IPS-18c (cell line): ENCODE measurements around the gene KLK1.

Experiments
- H3K4me3 ChIP-seq: 2 replicates; pipeline ENCODE4 v1.7.0; 2013; ENCODE audit warnings: low read depth, mild to moderate bottlenecking, low read length, moderate library complexity; ENCODE audit not compliant: insufficient read depth
- H3K9me3 ChIP-seq: one replicate; pipeline ENCODE4 v1.6.1; 2013; ENCODE audit warnings: mild to moderate bottlenecking, low read length, moderate library complexity; ENCODE audit not compliant: control insufficient read depth, insufficient read depth

The KLK1 gene

GRCh38 chr19:50823389-50824042 lies at the start of gene KLK1:
Gene KLK1, minus strand, starts transcription at chr19:50823787. Its CDS starts 39 bp downstream, at chr19:50823748.
- Histone ChIP-seq H3K4me3 (no peak within 1 kb of the TSS), H3K9me3 (peaks cover 3% of the 10 kb centered on the region)

DNA sequence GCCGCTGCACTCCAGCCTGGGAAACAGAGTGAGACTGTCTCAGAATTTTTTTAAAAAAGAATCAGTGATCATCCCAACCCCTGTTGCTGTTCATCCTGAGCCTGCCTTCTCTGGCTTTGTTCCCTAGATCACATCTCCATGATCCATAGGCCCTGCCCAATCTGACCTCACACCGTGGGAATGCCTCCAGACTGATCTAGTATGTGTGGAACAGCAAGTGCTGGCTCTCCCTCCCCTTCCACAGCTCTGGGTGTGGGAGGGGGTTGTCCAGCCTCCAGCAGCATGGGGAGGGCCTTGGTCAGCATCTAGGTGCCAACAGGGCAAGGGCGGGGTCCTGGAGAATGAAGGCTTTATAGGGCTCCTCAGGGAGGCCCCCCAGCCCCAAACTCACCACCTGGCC lies 49.5 kb upstream of the KLK1 start, which contains the start of gene KLK2:
KLK2 (plus strand) TSS at position 384 of the 400 bp plus-strand sequence. CDS start 35 bp downstream, outside the sequence.
- no peaks in the 10 kb centered on the region for H3K9me3 ChIP-seq
- H3K4me3 ChIP-seq = no peak within 1 kb of the TSS

GRCh38 chr19:50870417-50871089 lies 47.0 kb upstream of the KLK1 start:
- no peaks in the 10 kb centered on the region for H3K9me3 ChIP-seq
- no peak overlapping the region for H3K4me3 ChIP-seq

GRCh38 chr19:50869479-50869878 lies 45.9 kb upstream of the KLK1 start:
- no peaks in the 10 kb centered on the region for H3K9me3 ChIP-seq
- no peak overlapping the region for H3K4me3 ChIP-seq

DNA sequence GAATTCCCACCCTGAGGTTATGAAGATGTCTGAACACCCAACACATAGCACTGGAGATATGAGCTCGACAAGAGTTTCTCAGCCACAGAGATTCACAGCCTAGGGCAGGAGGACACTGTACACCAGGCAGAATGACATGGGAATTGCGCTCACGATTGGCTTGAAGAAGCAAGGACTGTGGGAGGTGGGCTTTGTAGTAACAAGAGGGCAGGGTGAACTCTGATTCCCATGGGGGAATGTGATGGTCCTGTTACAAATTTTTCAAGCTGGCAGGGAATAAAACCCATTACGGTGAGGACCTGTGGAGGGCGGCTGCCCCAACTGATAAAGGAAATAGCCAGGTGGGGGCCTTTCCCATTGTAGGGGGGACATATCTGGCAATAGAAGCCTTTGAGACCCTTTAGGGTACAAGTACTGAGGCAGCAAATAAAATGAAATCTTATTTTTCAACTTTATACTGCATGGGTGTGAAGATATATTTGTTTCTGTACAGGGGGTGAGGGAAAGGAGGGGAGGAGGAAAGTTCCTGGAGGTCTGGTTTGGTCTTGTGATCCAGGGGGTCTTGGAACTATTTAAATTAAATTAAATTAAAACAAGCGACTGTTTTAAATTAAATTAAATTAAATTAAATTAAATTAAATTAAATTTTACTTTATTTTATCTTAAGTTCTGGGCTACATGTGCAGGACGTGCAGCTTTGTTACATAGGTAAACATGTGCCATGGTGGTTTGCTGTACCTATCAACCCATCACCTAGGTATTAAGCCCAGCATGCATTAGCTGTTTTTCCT lies 38.1 kb upstream of the KLK1 start:
- Histone ChIP-seq H3K4me3 (no peak overlapping the region), H3K9me3 (peaks cover 2% of the 10 kb centered on the region)

DNA sequence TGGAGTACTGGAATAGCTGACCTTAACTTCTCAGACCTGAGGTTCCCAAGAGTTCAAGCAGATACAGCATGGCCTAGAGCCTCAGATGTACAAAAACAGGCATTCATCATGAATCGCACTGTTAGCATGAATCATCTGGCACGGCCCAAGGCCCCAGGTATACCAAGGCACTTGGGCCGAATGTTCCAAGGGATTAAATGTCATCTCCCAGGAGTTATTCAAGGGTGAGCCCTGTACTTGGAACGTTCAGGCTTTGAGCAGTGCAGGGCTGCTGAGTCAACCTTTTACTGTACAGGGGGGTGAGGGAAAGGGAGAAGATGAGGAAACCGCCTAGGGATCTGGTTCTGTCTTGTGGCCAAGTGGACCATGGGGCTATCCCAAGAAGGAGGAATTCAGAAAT lies 37.4 kb upstream of the KLK1 start:
- Histone ChIP-seq H3K9me3 (peaks cover 2% of the 10 kb centered on the region), H3K4me3 (no peak overlapping the region)

- no peak overlapping the region for H3K4me3 ChIP-seq
- peaks cover 2% of the 10 kb centered on the region for H3K9me3 ChIP-seq
Observed at GRCh38 chr19:50859849-50860248, 36.3 kb upstream of the KLK1 start.

- Histone ChIP-seq H3K4me3 (no peak overlapping the region), H3K9me3 (peaks cover 2% of the 10 kb centered on the region)
Observed at GRCh38 chr19:50858886-50859285, 35.3 kb upstream of the KLK1 start.

GRCh38 chr19:50857366-50857765 lies 33.8 kb upstream of the KLK1 start:
- H3K4me3 ChIP-seq = no peak overlapping the region
- H3K9me3 ChIP-seq = peaks cover 2% of the 10 kb centered on the region

DNA sequence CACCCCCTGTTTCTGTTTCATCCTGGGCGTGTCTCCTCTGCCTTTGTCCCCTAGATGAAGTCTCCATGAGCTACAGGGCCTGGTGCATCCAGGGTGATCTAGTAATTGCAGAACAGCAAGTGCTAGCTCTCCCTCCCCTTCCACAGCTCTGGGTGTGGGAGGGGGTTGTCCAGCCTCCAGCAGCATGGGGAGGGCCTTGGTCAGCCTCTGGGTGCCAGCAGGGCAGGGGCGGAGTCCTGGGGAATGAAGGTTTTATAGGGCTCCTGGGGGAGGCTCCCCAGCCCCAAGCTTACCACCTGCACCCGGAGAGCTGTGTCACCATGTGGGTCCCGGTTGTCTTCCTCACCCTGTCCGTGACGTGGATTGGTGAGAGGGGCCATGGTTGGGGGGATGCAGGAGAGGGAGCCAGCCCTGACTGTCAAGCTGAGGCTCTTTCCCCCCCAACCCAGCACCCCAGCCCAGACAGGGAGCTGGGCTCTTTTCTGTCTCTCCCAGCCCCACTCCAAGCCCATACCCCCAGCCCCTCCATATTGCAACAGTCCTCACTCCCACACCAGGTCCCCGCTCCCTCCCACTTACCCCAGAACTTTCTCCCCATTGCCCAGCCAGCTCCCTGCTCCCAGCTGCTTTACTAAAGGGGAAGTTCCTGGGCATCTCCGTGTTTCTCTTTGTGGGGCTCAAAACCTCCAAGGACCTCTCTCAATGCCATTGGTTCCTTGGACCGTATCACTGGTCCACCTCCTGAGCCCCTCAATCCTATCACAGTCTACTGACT lies 31.2 kb upstream of the KLK1 start, which contains the start of gene KLK3:
KLK3 (plus strand) TSS at position 280 of the 775 bp plus-strand sequence; CDS start at position 321, 41 bp downstream.
- Histone ChIP-seq H3K4me3 (no peak within 1 kb of the TSS), H3K9me3 (peaks cover 2% of the 10 kb centered on the region)

GRCh38 chr19:50851620-50852019 lies 28.0 kb upstream of the KLK1 start:
- Histone ChIP-seq H3K4me3 (no peak overlapping the region), H3K9me3 (no peaks in the 10 kb centered on the region)

GRCh38 chr19:50850738-50851137 lies 27.2 kb upstream of the KLK1 start:
- Histone ChIP-seq H3K4me3 (no peak overlapping the region), H3K9me3 (no peaks in the 10 kb centered on the region)

- Histone ChIP-seq H3K4me3 (no peak overlapping the region), H3K9me3 (peaks cover 2% of the 10 kb centered on the region)
Observed at GRCh38 chr19:50844296-50844935, 20.8 kb upstream of the KLK1 start.

GRCh38 chr19:50843701-50844221 lies 20.2 kb upstream of the KLK1 start:
- Histone ChIP-seq H3K9me3 (peaks cover 2% of the 10 kb centered on the region), H3K4me3 (no peak overlapping the region)

DNA sequence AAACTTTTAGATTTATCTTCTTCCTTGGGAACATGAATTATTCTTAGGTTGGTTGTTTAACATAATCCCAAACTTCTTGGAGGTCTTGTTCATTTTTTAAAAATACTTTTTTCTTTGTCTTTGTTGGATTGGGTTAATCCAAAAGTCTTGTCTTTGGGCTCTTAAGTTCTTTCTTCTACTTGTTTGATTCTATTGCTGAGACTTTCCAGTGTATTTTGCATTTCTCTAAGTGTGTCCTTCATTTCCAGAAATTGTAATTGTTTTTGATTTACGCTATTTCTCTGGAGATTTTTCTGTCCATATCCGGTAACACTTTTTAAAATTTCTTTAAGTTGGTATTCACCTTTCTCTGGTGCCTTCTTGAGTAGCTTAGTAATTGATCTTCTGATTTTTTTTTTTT lies 19.6 kb upstream of the KLK1 start:
- no peak overlapping the region for H3K4me3 ChIP-seq
- H3K9me3 ChIP-seq = peaks cover 2% of the 10 kb centered on the region

DNA sequence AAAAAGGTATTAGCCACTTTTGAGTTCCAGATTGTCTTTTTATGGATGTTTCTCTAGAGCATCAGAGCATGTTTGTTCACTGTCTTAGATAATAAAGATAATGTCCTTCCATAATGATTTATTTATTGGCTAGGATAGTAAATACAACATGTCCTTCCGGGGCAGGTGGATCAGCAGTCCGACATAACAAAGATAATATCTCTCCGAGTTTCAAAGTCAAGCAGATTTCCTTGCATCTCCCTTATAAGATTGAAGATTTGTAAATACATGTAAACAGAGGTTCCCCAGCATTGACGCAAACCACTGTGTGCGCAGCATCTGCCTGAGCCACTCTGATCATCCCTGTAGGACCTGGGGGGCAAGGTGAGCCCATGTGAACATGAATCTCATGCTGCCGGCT lies 18.5 kb upstream of the KLK1 start:
- peaks cover 2% of the 10 kb centered on the region for H3K9me3 ChIP-seq

More for the DNA sequence above, 18.5 kb upstream of the KLK1 start:
- H3K4me3 ChIP-seq = no peak overlapping the region
